OCI-LY3 (cell line): ENCODE results near the gene TCIRG1.

Source experiments
- H2AFZ ChIP-seq: fragments of 200-600, 300-600 bp; shearing (Covaris generic); 2 replicates; pipeline ENCODE4 v1.6.0; 2014; ENCODE audit warnings: antibody characterized with exemption, low read depth, low read length
- H3K27ac ChIP-seq: fragments of 200-600, 300-600 bp; sonication (generic); 2 replicates; pipeline ENCODE4 v1.5.1; 2014; ENCODE audit warnings: mild to moderate bottlenecking, low read length, moderate library complexity, mixed read lengths
- H3K27me3 ChIP-seq: fragments of 200-600, 300-600 bp; sonication (generic); 2 replicates; pipeline ENCODE4 v1.6.1; 2014; ENCODE audit warnings: low read depth, low read length, mixed read lengths
- H3K36me3 ChIP-seq: fragments of 200-600, 300-600 bp; sonication (generic); replicated peaks from 2 replicates; pipeline ENCODE3; 2014; ENCODE audit warnings: low read depth, low read length, mixed read lengths
- H3K4me1 ChIP-seq: fragments of 300-600, 200-600 bp; sonication (generic); 2 replicates; pipeline ENCODE4 v1.6.1; 2014; ENCODE audit warnings: low read length, mixed read lengths
- H3K4me2 ChIP-seq: fragments of 200-600, 300-600 bp; sonication (generic); 2 replicates; pipeline ENCODE4 v1.6.1; 2014; ENCODE audit warnings: low read length, mixed read lengths
- H3K4me3 ChIP-seq: fragments of 300-600, 200-600 bp; sonication (generic); 2 replicates; pipeline ENCODE4 v1.5.1; 2014; ENCODE audit warnings: antibody characterized with exemption, mild to moderate bottlenecking, low read length, moderate library complexity
- H3K79me2 ChIP-seq: fragments of 300-600, 200-600 bp; shearing (Covaris generic); 2 replicates; pipeline ENCODE4 v1.6.1; 2014; ENCODE audit warnings: mild to moderate bottlenecking, low read length, mixed read lengths
- H3K9ac ChIP-seq: fragments of 300-600, 200-600 bp; shearing (Covaris generic); 2 replicates; pipeline ENCODE4 v1.6.0; 2014; ENCODE audit warnings: mild to moderate bottlenecking, low read length, moderate library complexity
- H3K9me3 ChIP-seq: fragments of 200-600, 300-600 bp; shearing (Covaris generic); 2 replicates; pipeline ENCODE4 v1.6.1; 2014; ENCODE audit warnings: low read length, mixed read lengths; ENCODE audit not compliant: insufficient read depth
- H4K20me1 ChIP-seq: fragments of 200-600, 300-600 bp; sonication (generic); 2 replicates; pipeline ENCODE4 v1.6.1; 2016; ENCODE audit warnings: low read length, mixed read lengths; ENCODE audit not compliant: insufficient read depth
- CTCF ChIP-seq: fragments of 200-600, 300-600 bp; sonication (generic); IDR thresholded peaks from 2 replicates; pipeline ENCODE4 v1.5.1; 2014; ENCODE audit warnings: antibody characterized with exemption, low read length, low read depth
- EZH2phosphoT487 ChIP-seq: fragments of 200-600 bp; shearing (Covaris generic); IDR thresholded peaks from 2 replicates; pipeline ENCODE4 v1.6.1; 2018; ENCODE audit warnings: antibody characterized with exemption, mixed run types, low read depth

TCIRG1 gene

GRCh38 chr11:68038226-68038717, 553 bp upstream of the TCIRG1 start:
- H3K27me3 ChIP-seq: no peaks in the 10 kb centered on the region
- H4K20me1 ChIP-seq: no peaks in the 10 kb centered on the region; the same call in 1 of the 2 replicates
- H3K4me3 ChIP-seq: peak overlapping the region; percentile 81
- peaks cover 20% of the 10 kb centered on the region for H3K4me1 ChIP-seq
- TF ChIP-seq CTCF: no peak
- TF ChIP-seq EZH2phosphoT487: no peak
- H3K79me2 ChIP-seq: peaks cover 45% of the 10 kb centered on the region
- H3K27ac ChIP-seq: peak overlapping the region; percentile 90
- peak overlapping the region; percentile 97 for H3K4me2 ChIP-seq
- H3K9me3 ChIP-seq: no peaks in the 10 kb centered on the region
- peaks cover 29% of the 10 kb centered on the region for H3K36me3 ChIP-seq
- H2AFZ ChIP-seq: no peak overlapping the region
- peak overlapping the region; percentile 96 for H3K9ac ChIP-seq

- no peak for TF ChIP-seq EZH2phosphoT487
- peak overlapping the region; percentile 90 for H3K27ac ChIP-seq
- no peaks in the 10 kb centered on the region for H3K27me3 ChIP-seq
- peak overlapping the region; percentile 81 for H3K4me3 ChIP-seq
- H3K4me1 ChIP-seq: peaks cover 20% of the 10 kb centered on the region
- H3K9me3 ChIP-seq: no peaks in the 10 kb centered on the region
- H3K9ac ChIP-seq: peak overlapping the region; percentile 96
- H2AFZ ChIP-seq: no peak overlapping the region
- peaks cover 23% of the 10 kb centered on the region for H3K36me3 ChIP-seq
- H3K79me2 ChIP-seq: peaks cover 45% of the 10 kb centered on the region
- peak overlapping the region; percentile 97 for H3K4me2 ChIP-seq
- H4K20me1 ChIP-seq: no peaks in the 10 kb centered on the region; the same call in 1 of the 2 replicates
Observed at GRCh38 chr11:68039526-68040086, 781 bp downstream of the TCIRG1 start.

GRCh38 chr11:68040101-68040956, 1.5 kb downstream of the TCIRG1 start:
- Histone ChIP-seq H3K27me3 (no peaks in the 10 kb centered on the region), H4K20me1 (no peaks in the 10 kb centered on the region; the same call in 1 of the 2 replicates), H3K79me2 (peaks cover 45% of the 10 kb centered on the region), H3K4me1 (peaks cover 20% of the 10 kb centered on the region), H3K9ac (peak overlapping the region; percentile 96), H3K27ac (peak overlapping the region; percentile 90), H3K36me3 (peaks cover 30% of the 10 kb centered on the region), H2AFZ (no peak overlapping the region), H3K4me3 (peak overlapping the region; percentile 81), H3K4me2 (peak overlapping the region; percentile 97), H3K9me3 (no peaks in the 10 kb centered on the region)
- TF ChIP-seq CTCF: no peak
- no peak for TF ChIP-seq EZH2phosphoT487

- Histone ChIP-seq H3K4me1 (peaks cover 20% of the 10 kb centered on the region), H3K9ac (peak overlapping the region; percentile 96), H2AFZ (no peak overlapping the region), H3K9me3 (no peaks in the 10 kb centered on the region), H3K27me3 (no peaks in the 10 kb centered on the region), H4K20me1 (no peaks in the 10 kb centered on the region; the same call in 1 of the 2 replicates), H3K4me3 (peak overlapping the region; percentile 81), H3K4me2 (peak overlapping the region; percentile 97), H3K36me3 (peaks cover 34% of the 10 kb centered on the region), H3K27ac (peak overlapping the region; percentile 90), H3K79me2 (peaks cover 45% of the 10 kb centered on the region)
- TF ChIP-seq CTCF: no peak
- no peak for TF ChIP-seq EZH2phosphoT487
Observed at GRCh38 chr11:68040957-68041591, 2.2 kb downstream of the TCIRG1 start.
